Activated CD4-positive, alpha-beta T cell treated with anti-CD3 and anti-CD28 coated beads, Interleukin-2, amount 50 U/mL, for 24 hours (primary cell): ENCODE data around the gene NEUROD2.

Experiments used
- DNase-seq, 2 donors: peaks; one replicate each; pipeline ENCODE4 v3.0.0-alpha.2; 2020; ENCODE audit warnings: low read depth in 1 of 2, low spot score in 1 of 2

The NEUROD2 gene

DNA sequence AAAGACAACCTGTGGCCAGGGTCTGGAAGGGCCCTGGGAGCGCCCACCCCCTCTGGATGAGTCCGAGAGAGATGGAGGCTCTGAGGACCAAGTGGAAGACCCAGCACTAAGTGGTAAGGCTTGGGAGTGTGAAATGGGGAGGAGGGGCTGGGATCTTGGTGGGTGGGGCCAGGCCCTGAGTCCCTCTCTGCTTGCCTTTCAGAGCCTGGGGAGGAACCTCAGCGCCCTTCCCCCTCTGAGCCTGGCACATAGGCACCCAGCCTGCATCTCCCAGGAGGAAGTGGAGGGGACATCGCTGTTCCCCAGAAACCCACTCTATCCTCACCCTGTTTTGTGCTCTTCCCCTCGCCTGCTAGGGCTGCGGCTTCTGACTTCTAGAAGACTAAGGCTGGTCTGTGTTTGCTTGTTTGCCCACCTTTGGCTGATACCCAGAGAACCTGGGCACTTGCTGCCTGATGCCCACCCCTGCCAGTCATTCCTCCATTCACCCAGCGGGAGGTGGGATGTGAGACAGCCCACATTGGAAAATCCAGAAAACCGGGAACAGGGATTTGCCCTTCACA lies 28.0 kb upstream of the NEUROD2 start:
- DNase-seq: no peak

DNA sequence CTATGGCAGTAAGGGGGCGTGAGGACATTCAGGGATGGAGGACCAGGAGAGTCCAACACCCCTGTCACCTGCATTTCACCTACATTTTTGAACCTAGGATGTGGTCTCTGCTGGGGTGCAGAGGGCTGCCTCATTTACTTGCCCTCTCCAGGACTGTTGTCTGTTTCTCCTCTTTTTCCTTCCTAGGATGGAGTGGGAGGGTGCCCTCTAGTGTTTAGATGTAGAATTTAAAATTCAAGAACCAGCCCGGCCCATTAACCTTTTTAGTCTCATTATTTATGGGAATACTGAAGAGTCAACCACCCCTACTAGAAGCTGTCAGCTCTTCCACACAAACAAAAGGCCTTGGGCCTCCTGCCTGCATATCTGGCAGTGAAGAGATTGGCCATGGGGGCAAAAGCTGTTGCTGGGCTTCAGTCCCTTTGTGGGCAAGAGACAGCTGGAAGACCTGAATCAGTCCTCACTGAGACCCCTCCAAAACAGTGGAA lies 26.7 kb upstream of the NEUROD2 start:
- peak in 1 of 2 donors; percentile 17 for DNase-seq

DNA sequence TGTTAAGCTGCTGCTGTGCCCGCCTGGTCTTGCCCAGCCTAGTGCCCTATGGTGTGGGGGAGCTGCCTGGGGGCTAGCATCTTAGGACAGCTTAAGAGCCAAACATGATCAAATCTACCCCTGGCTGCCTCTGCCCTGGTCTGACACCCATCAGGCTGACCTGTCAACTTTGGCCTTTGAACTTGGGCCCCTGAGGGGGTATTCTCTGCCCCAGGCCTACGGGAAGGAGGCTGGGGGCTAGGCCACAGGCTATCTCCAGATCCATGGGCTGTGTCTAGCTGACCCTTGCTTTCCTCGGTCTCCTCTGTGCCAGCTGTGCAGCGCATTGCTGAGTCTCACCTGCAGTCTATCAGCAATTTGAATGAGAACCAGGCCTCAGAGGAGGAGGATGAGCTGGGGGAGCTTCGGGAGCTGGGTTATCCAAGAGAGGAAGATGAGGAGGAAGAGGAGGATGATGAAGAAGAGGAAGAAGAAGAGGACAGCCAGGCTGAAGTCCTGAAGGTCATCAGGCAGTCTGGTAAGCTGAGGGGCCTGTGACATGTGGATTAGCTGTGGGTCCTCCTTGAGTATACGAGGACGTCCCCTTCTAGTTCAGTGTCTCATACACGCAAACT lies 26.0 kb upstream of the NEUROD2 start:
- DNase-seq: no peak

DNA sequence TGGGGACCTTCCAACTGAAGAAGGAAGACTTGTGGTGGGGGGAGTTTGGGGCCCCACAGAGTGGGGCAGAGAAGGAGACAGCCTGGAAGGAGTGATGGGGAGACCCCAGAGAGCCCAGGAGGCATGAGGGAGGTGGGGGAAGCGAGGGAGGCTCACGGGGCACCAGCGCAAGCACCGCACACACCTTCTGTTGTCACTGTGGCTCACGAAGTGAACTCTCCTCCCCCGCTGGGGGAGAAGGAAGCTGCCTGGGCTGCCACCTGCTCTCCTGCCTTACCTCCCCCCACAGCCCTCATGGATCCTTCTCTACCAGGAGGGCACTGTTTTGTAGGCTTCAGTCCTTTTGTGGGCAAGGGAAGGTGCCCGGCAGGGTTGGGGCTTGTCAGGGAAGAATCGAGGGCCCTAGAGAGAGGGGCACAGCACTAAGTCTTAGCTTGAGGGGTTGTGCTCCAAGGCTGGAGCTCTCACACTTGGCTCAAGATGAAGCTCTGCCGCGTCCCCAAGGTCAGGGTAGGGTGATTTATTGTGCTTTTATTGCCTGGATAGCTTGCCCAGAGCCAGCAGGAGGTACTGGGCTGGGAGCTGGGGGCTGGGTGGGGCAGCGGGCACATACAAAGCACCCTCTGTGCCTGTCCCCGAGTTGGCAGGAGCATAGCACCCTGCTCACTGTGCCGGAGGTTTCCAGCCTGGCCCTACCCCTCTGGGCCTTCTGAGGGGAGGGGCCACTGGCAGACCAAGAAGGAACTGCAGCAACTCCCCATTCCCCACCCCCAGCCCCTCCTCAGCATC lies 24.6 kb upstream of the NEUROD2 start:
- no peak for DNase-seq

DNA sequence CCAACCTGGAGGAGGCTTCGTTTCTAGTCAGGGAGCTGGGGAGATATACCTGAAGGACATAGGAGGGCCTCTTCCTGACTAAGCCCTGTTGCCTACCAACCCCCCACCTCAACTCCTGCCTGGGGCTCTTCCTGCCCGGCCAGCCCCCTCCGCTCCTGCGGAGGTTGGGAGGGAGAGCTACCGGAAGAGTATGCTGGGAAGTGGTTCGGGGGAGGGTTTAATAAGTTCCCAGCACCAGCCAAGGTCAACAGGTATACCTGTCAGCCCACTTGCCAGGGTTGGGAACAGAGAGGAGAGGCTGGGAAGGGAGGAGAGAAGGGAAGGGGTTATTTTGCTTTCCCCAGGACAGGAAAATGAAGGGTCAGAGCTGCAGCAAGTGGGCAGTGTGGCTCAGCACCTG lies 23.7 kb upstream of the NEUROD2 start:
- no peak for DNase-seq

DNA sequence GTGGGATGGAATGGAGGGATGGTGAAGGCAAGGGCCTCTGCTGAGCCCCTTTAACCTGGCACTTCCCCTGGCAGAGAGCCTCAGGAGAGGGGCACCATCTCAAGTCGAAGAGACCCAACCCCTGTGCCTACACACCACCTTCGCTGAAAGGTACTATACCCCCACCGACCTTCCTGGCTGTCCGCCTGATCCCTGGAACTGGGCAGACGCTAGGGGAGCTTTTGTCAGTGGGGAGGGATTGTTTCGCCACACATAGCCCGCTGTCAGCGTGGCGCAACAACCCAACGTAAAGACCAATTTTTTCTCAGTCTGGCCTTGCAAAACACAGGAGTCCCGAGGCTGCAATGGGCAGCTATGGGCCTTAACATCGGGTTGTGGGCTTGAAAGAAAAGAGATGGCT lies 22.2 kb upstream of the NEUROD2 start:
- no peak for DNase-seq

DNA sequence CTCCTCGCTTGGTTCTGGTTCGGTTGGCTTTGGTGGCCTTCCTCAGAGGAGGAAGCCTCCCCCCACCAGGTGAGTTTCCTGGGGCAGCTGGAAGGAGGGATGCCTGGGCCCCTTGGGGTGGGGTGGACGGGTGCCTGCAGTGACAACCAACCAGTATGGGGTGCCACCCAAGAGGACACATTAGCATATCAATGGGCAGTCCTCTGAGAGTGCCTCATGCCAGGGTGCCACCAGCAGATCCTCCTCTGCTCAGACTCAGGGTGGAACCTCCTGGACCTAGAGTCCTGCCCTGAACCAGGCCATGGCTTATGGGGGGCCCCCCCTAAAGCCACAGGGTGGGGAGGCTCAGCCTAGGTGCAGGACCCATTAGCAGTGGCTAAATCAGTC lies 21.8 kb upstream of the NEUROD2 start:
- no peak for DNase-seq

DNA sequence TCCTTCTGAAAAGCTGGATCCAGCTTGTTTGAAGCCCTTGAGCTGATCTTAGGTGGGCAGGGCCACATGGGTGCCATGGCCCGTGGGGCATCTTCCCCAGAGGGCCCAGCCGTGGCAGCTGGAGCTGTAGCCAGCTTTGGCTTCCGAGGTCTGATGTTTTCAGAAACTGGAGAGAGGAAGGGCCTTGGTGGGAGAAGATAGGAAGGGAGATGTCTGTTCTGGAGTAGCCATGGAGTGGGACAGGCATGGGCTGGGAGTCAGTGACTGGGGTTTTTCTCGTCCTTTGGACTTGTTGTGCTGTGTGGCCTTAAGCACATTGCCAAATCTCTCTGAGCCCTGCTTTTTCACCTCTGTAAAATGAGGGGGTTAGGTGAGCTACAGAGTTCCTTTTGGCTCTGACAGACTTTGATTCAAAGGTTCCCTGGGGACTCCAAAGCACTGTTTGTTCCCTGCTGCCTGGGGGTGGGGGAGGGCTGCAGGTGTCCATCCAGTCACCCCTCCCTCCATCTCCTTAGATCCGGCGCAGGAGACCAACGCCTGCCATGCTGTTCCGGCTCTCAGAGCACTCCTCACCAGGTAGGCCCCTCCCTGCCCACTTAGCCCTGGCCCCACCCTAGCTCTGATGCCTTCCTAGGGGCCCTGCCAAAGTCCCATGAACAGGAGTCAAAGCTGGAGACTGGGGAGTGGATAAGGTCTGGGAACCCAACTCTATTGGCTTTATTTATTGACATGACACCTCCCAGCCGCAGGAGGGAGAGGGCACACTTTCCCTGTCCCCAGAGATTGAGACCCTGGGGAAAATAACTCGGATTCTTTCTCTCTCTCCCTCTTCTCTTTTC lies 21.2 kb upstream of the NEUROD2 start:
- no peak for DNase-seq

DNA sequence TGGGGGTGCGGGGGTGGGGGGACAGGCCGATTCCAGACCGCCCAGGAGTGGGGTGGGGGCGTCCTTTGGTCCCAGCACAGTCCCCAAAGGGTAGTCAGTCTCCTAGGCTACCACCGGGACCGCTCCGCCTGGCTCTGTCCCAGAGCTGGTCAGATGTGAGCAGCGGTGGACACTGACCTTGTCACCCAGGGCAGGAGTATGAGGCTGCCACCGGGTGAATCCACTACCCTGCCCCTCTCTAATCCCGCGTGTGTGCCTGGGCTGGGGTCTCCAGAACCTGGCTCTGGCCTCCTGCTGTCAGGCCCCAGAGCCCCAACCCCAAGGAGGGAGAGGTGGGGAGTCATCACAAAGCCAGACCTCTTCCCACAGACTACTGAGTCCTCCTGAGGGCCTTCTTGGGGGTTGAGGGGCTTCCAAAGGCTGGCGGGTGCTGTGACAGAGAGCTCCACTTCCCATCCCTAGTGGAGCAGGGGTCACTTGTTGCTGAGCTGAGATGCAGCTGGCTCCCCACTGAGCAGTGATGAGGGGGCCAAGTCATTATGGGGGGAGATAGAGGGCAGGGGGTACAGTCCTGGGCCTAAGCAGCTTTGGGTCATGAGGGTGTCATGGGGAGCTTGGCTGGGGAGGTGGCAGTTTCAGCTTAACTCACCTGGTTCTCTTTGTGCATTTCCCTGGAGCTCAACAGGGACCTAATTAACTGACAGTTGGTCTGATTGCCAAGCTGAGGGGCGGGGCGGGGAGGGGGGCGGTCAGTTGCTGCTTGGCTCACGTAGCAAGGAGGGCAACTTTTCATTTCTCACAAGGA lies 20.2 kb upstream of the NEUROD2 start:
- no peak for DNase-seq

DNA sequence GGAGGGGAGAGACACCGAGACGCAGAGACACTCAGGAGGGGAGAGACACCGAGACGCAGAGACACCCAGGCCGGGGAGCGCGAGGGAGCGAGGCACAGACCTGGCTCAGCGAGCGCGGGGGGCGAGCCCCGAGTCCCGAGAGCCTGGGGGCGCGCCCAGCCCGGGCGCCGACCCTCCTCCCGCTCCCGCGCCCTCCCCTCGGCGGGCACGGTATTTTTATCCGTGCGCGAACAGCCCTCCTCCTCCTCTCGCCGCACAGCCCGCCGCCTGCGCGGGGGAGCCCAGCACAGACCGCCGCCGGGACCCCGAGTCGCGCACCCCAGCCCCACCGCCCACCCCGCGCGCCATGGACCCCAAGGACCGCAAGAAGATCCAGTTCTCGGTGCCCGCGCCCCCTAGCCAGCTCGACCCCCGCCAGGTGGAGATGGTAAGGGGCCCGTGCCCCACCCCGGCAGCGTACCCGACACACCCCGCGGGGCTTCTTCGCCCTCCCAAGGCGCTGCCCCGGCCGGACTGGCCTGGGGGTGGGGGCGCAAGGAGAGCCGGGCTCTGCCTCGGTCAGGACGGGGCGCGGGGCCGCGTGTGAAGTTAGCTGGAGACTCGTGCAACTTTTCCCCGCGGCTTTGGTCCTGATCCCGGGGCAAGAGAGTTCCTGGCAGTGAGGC lies 19.5 kb upstream of the NEUROD2 start:
- no peak for DNase-seq

DNA sequence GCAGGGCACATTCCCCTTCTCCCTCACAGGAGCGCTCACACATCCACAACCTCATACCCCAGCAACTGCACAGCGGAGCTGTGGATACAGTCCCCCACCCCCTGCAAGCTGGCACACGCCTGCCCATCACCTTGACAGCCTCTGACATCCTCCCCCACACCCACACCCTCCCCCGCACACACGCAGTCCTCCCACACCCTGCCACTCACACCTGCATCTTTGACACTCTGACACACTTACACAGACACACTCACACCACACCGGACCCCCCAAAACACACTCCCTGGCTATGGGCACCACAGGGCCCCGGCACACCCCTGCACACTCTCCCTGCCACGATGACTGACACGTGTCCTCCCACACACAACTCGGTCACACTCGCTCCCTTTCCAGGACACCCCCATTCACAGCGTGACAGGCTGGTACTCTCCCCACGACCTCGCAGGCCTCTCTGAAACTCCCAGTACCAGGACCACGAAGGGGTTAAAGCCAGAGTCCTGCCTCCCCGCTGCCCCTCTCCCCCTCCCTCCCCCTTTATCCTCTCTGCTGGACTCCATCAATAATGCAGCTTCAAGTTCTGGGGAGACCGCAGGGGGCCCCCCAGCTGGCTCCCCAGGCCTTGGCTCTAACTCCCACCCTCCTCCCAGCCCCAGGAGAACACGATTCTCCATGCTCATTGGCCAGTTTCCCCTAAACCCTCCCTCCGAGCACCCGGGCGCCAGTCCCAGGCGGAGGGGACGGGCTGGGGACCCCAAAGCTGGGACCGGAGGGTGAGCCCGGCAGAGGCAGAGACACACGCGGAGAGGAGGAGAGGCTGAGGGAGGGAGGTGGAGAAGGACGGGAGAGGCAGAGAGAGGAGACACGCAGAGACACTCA lies 18.7 kb upstream of the NEUROD2 start, which contains the start of gene PPP1R1B:
Gene PPP1R1B, plus strand, starts transcription at position 782 of the 876 bp plus-strand sequence. CDS start 441 bp downstream, outside the sequence.
- DNase-seq: peak in 1 of 2 donors; percentile 11

DNA sequence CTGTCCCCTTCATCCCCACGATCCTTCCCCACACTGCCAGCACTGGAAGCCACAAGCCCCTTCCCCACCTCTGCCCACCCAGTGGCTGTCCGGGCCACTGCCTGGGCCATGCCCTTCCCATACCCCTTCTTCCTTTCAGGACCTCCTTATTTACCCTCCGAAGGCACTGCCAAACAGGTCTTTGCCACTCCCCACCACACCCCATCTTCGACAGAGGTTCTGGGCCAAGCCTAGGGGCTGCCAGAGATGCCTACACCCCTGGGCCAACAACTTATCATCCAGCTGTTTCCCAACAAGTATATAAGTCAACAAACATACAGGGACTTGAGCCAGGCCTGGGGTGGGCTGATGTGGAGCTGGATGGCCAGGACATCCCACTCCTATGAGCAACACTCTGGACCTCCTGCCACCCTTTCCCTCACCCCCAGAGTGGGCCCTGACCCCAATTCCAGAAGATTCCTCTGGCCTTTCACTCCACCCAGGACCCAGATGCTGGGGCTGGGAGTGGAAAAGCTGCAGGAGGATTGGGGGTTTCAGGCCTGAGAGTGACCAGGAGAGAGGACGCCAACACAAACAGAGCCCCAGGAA lies 17.6 kb upstream of the NEUROD2 start:
- DNase-seq: no peak

DNA sequence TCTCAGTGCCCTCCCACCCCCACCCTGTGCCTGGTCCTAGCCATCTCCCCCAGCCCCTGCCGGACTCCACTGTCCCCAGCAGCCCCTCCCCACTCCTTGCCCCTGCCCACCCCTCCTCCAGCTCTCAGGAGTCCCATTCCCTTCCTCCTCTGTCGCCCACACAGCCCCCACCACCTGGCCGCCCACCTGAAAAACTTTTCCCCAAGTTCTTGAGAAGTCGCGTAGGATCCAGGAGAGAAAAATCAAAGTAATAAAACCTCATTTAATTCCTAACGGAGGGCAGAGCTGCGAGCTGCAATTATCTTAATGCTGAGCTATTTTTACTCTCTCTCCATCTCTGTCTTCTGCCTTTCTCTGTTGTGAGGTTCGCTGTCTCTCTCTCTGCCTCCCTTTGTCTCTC lies 16.6 kb upstream of the NEUROD2 start:
- DNase-seq: no peak

DNA sequence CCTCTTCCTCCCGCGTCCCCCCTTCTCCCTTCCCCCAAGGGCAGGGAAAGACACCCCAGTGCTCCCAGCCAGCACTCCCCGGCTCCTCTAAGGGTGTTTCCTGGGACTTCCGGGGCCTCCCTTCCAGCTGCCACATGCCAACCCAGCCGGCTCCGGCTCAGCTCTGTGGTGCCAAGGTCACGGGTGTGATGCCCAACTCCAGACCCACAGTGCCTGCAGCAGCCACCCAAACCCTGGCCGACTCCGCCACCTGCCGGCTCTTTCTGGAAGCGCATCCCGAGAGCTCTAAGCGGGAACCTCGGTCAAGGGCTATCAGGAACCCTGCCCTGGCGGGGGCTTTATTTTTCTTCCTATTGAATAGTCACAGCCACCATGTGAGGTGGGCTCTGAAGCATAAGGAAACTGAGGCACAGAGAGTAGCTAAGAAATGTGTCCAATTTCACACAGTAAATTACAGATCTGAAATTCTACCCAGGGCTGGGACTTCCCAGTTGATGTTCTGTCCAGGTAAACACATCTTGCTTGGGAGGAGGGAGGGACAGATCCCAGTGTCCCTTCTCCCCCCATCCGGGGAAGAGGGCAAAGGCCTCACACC lies 15.7 kb upstream of the NEUROD2 start:
- peak; percentile 80 to 82 for DNase-seq

DNA sequence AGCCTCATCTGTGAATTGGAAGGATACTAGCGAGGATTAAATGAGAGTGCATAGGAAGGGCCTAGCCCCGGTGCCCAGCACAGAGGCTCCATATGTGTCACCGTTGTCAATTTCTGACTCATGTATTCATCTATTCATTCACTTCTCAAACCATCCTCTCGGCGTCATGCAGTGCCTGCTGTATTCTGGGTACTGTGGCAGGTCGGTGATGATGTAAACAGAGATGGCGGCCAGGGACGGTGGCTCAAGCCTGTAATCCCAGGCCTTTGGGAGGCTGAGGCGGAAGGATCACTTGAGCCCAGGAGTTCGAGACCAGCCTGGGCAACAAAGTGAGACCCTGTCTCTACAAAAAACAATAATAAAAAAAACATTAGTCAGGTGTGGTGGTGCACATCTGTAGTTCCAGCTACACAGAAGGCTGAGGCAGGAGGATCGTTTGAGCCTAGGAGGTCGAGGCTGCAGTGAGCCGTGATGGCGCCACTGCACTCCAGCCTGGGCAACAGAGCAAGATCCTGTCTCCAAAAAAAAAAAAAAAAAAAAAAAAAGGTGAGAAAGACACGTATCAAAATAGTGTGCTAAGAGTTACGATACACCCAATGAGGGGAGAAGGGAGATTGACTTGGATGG lies 14.8 kb upstream of the NEUROD2 start:
- peak in 1 of 2 donors; percentile 22 for DNase-seq

DNA sequence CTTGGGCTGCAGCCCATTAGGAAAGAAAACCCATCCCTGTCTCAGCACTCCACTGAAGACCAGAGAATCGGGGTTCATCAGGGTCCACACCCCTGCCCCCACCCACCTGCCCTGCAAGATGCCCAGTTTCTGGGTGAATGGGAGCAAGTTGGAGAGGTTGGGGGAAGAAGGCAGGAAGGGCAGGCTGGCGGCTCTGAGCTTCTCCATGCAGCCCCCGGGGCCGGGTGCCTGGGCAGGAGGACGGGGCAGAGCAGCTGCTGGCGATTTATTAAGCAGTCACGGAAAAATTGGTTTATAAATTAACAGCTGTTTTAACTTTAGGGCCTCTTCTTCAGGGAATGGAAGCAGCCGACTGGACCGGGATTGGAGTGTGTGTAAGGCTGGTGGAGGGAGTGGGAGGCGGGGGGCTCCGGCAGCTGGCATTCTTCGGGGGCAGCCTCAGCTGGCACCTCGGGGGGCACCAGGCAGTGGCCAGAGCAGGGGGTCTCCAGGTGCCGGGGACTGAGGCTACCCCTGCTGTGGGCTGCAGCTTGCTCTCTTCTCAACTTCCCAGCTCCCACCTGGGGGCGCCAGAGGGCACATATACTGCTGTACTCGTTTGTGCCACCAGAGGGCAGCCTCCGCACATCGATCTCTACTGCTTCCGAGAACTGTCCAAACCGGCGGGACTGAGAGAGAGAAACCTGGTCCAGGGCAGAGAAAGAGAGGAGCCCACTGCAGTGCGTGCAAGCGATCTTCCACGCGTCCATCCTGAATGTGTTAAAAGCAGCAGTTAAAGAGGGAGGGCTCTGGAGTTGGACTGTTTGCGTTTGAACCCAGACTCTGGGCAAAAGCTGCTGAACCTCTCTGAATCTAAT lies 14.0 kb upstream of the NEUROD2 start:
- DNase-seq: peak; percentile 83 to 93

DNA sequence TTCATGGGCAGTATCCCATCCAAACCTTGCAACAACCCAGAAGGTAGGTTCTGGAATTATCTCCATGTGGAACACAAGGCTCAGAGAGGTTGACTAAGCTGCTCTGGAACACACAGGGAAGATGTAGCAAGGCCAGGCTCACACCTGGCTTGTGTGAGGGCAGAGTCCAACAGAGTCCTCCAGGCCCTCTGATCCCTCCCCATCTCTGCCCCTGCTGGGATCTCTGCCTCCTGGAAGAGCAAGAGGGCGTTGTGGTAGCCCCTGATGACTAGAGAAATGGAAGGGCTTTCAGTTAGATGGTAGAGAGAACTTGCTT lies 12.0 kb upstream of the NEUROD2 start:
- DNase-seq: no peak
